GM19099 (cell line): ENCODE measurements around the gene TTC28.

Experiments
- POLR2A ChIP-seq: IDR thresholded peaks from 3 replicates; pipeline ENCODE4 v1.6.1; 2011; ENCODE audit warnings: low read depth; ENCODE audit not compliant: insufficient read length; ENCODE audit errors: extremely low read depth

Gene TTC28

GRCh38 chr22:28462901-28463300 lies 216.7 kb downstream of the TTC28 start:
- TF ChIP-seq POLR2A, result no peak

- no peak for TF ChIP-seq POLR2A
Observed at GRCh38 chr22:28462041-28462440, 217.6 kb downstream of the TTC28 start.

GRCh38 chr22:28454431-28455064 lies 225.1 kb downstream of the TTC28 start:
- TF ChIP-seq POLR2A, result no peak

- TF ChIP-seq POLR2A, result no peak
Observed at GRCh38 chr22:28450109-28450508, 229.5 kb downstream of the TTC28 start.

GRCh38 chr22:28449041-28449440 lies 230.6 kb downstream of the TTC28 start:
- TF ChIP-seq POLR2A, result no peak

GRCh38 chr22:28448625-28449024 lies 231.0 kb downstream of the TTC28 start:
- no peak for TF ChIP-seq POLR2A

- TF ChIP-seq POLR2A, result no peak
Observed at GRCh38 chr22:28444659-28445058, 235.0 kb downstream of the TTC28 start.

GRCh38 chr22:28443526-28443876 lies 236.1 kb downstream of the TTC28 start:
- TF ChIP-seq POLR2A, result no peak

- no peak for TF ChIP-seq POLR2A
Observed at GRCh38 chr22:28442711-28443525, 236.7 kb downstream of the TTC28 start.

- TF ChIP-seq POLR2A, result no peak
Observed at GRCh38 chr22:28442264-28442710, 237.4 kb downstream of the TTC28 start.

- TF ChIP-seq POLR2A, result no peak
Observed at GRCh38 chr22:28441720-28442263, 237.8 kb downstream of the TTC28 start.

- no peak for TF ChIP-seq POLR2A
Observed at GRCh38 chr22:28440592-28441390, 238.8 kb downstream of the TTC28 start.

GRCh38 chr22:28438183-28438768 lies 241.4 kb downstream of the TTC28 start:
- TF ChIP-seq POLR2A, result no peak

GRCh38 chr22:28435982-28436381 lies 243.7 kb downstream of the TTC28 start:
- TF ChIP-seq POLR2A, result no peak

- no peak for TF ChIP-seq POLR2A
Observed at GRCh38 chr22:28435140-28435768, 244.4 kb downstream of the TTC28 start.

GRCh38 chr22:28430466-28431025 lies 249.1 kb downstream of the TTC28 start:
- TF ChIP-seq POLR2A, result no peak
